CD4-positive, alpha-beta T cell treated with Interleukin-17A for 4 hours (primary cell): ENCODE results near the gene MYO1D.

Source experiments
- DNase-seq: peaks from one replicate; pipeline ENCODE4 v3.0.0-alpha.2; 2020; ENCODE audit warnings: mixed read lengths

The MYO1D gene

DNA sequence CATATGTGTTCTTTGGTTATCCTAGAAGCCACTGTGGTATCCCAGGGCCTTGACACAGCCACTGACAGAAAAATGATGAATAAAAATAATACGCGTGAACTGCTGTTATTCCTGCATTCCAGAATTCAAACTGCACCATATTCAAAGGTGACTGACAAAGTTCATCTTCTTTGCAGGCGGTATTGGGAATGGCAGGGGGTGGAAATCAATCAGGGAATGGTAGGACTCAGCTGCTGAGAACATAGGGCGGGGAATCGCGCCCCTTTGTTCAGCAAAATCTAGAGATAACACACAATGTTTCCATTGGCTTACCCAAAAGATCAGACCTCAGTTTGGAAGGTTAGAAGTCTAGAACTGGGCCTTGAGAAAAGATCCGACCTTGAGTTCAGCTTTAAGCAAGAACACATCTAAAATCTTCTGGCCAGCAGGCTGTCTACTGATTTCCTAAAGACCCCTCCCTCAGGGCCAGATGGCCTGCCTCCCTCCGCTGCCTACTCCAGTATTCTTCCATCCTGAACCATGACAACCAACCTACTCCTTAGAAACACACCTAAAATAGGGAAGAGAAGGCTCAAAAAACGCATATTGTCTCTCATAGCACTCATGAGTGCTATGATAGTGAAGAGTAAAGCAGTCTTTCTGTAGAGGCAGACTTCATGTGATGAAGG is 356.1 kb downstream of the MYO1D start:
- DNase-seq: no peak

DNA sequence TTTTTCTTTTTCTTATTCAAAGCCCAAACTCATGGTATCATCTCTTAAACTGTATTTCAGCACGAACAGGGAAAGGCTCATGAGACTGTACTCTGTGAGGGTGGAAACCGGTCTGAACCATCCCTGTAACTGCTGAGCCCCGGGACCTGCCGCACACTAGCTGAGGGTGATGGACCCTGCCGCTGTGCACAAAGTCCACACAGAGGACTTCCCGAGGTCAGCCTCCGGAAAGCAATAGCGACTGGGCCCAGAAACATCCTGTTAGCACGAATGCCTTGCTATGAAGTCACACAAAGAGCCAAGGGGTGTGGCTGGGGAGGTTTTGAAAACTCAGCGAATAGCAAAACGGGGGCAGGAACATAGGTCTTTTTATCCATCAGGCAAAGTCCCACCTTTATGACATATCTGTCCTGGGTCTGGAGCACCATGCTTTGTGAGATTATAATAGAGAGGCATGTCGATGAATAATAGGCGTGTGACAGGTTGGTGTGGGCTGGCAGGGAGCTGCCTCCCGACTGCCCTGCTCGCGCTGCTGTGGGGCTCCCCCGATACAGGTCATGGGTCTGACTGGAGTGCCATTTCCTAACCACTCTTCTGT is 356.7 kb downstream of the MYO1D start:
- DNase-seq: peak; percentile 75

DNA sequence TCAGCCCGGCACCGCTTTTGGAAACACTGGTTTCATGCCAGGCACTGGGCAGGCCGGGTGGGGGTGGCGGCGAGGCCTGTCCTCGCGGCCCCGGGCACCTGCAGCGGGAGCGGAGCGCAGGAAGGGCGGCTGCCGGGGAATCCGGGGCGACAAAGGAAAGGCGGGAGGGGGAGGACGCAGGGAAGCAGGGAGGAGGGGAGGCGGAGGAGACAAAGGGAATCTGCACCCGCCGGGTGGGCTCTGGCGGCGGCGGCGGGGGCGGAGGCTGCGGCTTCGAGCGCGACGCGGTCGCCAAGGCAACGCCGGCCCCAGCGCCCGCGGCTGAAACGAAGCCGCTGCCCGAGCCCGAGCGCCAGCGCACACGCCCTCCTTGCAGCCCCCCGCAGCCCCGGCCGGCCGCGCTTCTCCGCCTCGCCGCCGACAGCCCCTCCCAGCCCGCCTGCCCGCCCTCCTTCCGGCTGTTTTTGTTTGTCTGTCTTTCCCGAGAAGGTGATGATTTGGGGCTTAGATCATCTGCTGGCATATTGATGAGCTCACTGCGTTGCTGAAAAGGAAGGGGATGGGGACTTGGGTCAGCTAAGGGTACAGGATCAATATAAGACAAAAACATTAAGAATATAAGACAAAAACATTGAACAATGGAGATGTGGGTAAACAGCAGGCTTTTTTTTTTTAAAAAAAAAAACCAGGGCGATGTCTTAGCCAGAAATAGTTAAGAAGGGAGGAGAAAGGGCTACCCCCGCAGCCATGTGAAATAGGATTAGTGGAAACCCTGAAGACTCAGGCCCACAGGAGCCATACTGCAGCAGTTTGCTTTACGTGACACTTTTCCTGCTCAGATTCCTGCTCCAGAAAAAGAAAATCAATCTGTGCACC is 357.5 kb downstream of the MYO1D start:
- peak; percentile 87 for DNase-seq

DNA sequence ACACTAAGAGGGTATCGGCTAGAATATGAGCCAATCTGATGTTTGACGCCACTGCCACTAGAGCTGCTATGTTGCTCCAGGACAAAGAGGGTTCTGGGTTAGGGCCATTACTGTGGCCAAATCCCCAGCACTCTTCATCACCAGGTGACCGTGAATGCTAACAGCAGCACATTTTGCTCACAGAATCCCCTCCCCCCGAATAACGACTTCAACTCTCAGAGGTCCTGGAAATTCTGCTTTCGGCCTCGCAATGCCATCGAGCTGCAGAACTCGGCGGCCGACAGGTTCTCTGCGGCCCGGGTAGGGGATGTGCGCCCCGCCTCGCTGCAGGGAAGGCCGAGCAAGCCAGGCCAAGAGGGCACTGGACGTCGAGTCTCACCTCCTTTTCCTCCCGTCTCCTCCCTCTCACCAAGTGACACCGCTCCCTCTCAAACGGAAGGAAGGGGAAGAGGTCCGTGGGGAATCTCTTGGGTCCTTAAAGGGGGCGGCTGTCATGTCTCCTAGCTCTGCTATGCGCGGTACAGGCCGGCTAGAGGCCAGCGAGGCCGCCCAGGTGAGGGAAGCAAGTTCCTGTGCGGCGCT is 358.2 kb downstream of the MYO1D start:
- no peak for DNase-seq

DNA sequence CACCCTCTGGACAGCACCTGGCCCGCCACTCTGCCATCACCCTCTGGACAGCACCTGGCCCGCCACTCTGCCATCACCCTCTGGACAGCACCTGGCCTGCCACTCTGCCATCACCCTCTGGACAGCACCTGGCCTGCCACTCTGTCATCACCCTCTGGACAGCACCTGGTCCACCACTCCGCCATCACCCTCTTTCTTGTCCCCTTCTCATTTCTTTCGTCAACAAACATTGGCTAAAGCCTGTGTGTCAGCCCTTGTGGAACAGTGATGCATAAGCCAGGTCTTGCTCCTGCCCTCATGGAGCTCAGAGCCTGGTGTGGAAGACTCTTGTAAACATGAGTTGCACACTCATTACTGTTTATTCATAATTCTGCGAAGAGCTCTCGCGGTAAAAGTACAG is 358.9 kb downstream of the MYO1D start:
- DNase-seq: no peak

DNA sequence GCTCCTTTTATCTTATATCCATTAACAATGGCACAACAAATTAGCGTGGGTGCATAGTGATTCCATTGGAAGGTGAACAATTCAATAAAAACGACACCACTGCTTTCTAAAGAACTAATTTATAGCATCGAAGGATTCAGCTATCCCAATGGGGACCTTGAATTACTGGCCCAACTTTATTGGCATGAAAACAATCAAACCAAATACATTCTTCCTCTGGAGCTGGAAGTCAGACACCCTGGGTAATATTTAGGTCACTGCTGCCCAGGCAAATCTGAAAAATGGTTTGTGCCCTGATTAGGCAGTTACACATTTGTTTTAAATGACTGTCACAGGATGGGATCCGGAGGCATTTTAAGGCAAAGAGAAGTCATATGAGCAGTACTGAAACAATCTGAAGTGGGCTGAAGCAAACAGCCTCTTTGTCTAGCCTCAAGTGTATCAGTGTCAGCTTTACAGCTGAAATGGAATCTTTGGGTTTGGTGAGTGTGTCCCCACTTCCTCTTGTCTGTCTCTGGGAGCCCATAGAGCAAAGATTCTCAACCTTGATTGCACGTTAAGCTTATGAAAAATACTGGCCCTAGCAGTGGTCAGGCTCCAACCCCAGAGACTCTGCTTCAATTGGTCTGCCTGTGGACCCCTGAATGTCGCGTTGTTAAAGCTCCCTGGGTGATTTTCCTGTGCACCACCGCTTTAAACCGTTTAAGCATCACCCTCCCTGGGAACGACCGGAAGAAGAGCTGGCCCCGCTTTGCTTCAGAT is 359.8 kb downstream of the MYO1D start:
- DNase-seq: peak; percentile 30

DNA sequence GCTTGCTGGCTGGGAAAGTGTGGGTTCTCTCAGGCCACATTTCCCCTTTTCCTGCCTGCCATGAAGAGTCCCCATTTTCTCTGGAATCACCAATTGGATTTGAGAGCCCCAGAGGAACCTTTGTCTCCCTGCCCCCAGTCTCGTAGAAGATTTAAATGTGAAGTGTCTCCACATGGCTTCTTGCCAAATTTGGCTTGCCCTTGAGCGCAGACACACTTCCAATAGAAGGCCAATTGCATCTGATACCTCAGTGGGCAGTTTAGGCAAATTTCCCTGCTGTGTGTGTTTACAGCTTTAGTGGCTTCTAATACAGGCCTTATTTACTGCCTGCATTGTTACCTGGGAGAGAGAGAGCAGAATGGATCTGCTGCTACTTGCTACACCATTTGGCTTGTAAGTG is 360.5 kb downstream of the MYO1D start:
- no peak for DNase-seq

DNA sequence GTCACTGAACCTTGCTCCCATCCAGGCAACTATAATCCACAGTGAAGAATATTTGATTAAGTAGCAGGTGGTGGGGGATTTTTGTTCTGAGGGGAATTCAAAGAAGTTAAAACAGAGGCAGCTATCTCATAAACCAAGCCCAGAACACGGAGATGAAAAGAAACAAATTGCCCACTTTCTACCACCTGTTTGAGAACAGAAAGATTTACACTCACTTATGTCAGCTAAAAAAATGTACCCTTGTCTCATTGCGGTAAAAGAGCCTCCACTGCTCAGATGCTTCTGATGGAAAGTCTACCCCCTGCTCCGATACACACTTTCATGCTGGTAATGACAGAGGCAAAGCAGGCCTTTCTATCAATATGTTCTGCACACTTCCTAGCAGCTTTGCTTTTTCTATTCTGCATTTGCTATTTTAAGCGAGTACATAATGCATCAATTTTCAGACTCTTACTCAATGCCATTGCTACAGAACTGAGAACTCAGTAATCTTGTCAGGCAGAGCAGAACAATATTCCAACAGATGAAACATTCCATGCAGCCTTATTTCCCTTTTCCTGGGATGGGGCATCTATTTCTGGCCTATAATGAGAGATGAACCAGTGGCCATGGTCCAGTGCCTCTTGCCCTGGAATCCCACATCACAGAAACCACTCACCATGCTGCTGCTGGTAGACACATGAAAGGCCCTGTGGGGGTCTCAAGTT is 361.1 kb downstream of the MYO1D start:
- DNase-seq: no peak

DNA sequence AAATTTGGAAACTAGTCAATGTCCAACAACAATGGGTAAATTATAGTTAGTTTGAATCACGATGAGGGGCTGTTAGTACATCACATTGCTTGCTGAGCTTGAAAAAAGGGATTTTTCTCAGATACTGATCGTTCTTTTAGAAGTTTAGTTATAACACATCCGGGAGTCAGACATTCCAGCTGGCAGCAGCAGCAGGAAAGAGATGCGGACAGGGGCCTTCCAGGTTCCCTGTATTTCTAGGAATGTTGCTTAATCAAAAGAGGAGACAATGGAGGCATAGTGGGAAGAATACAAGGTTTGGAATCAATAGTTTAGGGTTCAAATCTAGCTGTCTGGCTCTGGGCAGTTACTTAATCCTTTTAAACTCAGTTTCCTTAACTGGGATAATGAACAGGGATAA is 362.3 kb downstream of the MYO1D start:
- DNase-seq: no peak

DNA sequence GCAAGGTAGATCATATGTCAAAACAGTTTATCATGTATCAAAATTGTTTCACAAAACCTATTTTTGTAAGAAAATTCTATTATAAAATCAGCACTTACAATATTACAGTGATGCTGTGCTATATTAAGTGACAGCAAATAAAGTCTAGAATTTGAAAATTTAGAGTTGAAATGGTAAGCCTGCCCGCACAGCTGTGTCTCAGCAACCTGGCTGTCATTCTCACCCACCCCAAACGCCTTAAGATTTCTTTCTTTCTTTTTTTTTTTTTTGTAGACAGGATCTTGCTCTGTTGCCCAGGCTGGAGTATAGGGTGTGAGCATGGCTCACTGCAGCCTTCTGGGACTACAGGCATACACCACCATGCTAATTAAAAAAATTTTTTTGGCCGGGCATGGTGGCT is 363.3 kb downstream of the MYO1D start:
- DNase-seq: no peak

DNA sequence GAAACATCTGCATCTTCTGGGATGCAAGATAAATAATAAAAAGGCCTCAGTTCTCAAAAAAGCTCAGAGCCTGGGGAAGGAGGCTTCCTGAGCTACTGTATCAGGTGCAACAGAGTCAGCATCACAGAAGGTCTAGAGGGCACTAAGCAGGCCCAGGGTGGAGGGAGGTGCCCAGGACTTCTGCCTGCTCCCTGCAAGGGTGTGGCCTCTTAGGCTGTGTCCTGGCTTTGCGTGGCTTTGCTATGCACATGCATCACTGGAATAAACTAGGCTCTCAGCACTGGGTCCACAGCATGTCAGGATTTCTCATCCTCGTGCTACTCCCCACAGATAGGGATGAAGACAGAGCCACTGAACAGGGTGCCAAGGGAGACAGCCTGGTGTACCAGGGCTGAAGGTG is 364.6 kb downstream of the MYO1D start:
- no peak for DNase-seq

DNA sequence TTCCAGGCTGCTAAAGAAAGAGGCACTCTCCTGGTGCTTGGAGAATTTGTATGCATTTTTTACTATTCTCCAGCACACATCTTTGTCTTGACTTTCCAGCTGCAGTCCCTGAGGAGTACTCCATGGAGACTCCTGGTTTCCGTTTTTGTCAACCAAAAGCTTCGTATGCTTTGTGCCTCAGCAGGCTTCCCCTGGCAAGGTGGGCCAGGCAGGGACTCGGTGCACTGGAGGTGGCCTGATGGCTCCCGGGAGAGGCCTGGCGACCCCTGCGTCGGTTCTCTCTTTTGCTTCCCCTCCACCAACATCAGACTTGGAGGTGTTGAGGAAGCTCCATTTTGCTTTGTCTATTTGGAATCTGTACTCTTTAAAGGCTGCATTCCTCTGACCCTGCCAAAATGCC is 366.5 kb downstream of the MYO1D start:
- no peak for DNase-seq

DNA sequence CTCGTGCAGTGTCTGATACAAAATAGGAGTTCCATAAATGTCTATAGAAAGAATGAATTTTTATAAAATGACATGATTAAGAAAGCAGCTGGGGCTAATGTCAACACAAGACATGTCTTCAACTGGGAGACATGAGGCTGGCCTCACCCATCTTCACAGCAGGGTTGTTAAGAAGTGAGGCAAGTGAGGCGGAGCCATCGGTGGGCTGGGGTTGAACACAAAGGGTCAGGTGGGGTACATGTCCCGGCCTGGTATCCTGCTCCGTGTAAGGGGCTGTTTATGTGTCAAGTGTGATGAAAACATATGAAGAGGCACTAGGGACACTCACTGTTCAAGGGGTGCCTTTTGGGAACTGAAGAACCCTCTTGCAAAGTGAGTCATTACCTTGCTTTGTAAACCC is 368.0 kb downstream of the MYO1D start:
- no peak for DNase-seq

DNA sequence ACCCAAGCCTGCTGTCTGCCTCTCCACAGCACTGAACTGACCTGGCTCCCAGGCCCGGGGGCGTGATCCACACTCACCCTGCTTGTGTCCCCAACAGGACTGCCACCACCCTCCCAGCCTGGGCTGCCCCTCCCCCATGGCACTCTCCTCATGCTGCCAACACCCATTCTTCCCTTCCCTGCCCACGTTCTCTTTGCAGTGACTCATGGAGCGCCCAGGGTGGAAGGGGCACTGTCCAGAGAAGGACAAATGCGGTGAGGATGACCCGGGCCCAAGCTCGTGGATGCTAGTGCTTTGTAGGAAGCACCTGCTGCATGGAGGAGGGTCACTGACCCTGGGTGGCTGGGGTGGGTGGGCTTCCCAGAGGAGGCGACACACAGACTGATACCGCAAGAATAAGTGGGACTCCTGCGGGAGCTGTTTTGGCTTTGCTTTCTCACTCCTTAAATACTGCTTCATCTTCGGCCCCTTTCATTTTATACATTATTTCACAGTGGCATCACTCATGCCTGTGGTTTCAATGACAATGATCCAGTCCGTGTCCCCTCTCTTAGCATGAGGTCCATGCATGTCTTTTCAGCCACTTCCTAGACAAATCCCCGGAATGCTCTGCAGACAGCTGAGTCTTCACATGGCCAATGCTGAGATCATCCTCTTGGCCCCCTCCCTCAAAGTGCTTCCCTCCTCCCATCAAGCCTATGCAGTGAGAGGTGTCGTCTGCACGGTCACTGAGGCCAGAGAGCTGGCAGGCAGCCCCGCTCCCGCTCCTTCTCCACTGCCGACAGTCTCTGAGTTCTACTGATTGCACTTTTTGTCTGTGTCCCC is 372.5 kb downstream of the MYO1D start:
- DNase-seq: peak; percentile 59

DNA sequence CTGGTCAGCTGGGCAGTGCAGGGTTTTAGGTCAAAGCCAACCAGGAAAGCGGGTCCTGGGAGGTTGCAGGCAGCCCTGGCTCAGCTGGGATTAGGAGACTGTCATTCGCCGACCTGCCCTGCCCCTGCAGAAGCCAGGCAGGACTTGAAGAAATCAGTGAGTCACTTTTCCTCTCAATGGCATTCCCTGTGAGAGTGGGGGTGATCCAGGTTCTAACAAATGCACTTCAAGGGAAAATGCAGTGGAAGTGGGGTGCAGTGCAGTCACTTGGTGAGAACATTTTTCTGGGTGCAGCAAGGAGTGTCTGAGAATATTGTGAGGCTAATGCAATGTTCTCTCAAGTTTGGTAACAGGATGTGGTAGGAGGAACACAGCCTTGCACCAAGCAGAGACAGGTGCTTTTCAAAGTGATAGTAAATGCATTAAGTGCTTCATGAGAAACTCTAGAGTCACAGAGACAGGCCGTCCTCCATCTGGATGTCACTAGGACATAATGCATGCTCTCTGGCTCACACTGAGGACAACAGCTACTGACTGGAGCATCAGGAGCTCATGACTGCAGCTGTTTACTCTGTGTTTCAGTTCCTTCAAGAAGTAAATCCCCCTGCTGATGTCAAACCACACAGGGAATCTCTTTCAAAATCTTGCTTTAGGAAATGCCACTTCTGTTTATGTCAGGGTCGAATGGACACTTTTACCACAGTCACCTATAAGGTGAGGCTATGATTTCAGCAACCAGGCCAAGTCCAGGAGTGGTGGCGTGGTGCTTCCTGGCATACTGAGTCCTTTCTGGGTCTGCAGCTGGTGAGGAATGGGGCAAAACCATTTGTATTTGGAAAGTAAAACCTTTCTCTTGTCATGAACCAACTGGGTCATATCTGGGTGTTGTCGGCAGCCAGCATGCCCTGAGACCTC is 373.4 kb downstream of the MYO1D start:
- DNase-seq: peak; percentile 70

DNA sequence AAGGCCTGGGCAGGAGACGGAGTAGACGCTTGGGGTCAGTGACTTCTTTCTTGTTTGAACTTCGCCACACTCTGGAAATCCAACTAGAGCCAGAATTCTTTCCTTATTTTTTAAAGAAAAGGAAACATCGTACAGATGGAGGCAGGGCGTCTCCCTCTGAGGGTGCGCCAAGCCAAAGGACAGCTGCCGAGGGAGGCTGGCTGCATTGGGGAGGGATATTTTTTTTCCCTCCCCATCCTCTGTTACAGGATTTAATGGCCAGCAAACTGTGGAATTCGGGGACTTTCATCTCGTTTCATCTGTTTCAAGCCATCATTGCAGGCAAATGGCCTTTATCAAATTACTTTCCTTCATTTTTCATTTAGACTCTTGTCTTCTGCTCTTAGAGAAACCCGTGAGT is 374.2 kb downstream of the MYO1D start:
- DNase-seq: no peak

DNA sequence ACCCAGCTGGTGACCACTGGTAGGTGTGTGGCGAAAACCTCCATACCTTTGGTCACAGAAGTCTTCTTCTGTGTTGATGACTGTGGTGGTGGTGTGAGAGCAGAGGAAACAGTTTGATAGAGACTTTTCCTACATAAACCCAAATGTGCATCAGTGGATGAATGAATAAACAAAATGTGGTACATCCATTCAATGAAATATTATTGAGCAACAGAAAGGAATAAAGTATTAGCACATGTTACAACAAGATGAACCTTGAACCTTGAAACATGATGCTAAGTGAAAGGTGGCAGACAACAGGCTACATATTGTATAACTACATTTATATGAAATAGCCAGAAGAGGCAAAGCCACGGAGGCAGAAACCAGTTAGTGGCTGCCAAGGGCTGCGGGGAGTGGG is 374.9 kb downstream of the MYO1D start:
- DNase-seq: no peak

DNA sequence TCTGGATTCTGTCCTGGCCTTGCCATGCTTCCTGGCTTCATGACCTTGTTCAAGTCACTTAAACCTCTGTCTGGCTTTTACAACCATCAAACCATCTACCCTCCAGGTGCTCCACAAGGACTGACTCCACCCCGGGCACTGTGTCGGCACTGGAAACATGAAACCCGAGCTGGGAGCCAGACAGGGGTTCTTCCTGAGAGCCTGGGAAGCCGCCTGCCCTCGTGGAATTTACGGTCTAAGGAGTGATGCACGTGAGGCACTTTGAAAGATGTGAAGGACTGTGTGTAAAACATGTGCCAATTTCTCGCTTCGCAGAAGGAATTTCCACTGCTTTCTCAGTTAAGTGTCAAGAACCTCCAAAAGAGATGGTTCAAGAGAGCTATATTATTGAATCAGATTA is 378.5 kb downstream of the MYO1D start:
- DNase-seq: no peak

DNA sequence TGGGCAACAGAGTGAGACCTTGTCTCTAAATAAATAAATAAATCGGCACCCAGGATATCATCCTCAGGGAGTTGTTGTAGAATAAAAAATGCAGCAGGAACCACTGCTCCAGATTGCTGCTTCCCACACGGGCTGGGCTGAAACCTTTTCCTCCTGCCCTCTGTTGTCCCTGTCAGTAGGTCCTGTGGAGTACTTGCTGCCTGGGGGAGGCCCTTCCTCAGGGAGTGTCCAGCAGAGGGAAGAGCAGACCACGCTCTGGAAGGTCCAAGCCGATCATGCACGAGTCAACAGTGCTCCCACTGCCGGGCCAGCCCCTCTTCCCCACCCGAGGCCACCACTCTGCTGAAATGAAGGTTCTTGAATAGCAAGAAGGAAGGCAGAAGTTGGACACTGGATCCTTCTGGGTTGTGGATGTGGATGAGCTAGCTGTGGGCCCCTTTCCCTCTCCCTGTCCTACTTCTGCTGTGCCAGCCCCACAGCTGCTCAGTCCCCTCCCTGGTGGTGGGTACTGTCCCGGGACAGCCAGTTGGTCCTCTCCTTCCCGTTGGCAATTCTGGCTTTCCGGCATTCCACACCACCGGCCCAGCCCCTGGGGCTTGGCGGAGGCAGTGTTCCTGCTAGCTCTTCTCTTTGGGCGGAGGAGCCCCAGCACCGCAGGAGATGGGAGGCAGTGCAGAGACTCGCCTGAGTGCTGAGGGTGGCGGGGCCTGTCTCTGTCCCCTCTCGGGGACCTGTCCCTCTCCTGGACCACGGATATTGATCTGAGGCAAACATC is 379.3 kb downstream of the MYO1D start:
- DNase-seq: no peak
